Islet precursor cell (in vitro differentiated cells): Measurements from ENCODE around the gene PICALM.

Experiments used
- DNase-seq: peaks from one replicate; pipeline ENCODE4 v3.0.0-alpha.2; 2018

The PICALM gene

GRCh38 chr11:86043765-86044503 lies 24.9 kb downstream of the PICALM start:
- no peak for DNase-seq

GRCh38 chr11:86041975-86042378 lies 26.9 kb downstream of the PICALM start:
- DNase-seq, result peak; percentile 75

GRCh38 chr11:86040919-86041850 lies 27.7 kb downstream of the PICALM start:
- no peak for DNase-seq

GRCh38 chr11:86039094-86039493 lies 29.8 kb downstream of the PICALM start:
- DNase-seq, result no peak

- DNase-seq, result no peak
Measured at GRCh38 chr11:86037743-86038142, 31.1 kb downstream of the PICALM start.

GRCh38 chr11:86035920-86036319 lies 33.0 kb downstream of the PICALM start:
- no peak for DNase-seq

GRCh38 chr11:86035164-86035563 lies 33.7 kb downstream of the PICALM start:
- DNase-seq, result no peak

GRCh38 chr11:86034710-86035109 lies 34.2 kb downstream of the PICALM start:
- DNase-seq, result no peak

GRCh38 chr11:86021377-86021776 lies 47.5 kb downstream of the PICALM start:
- no peak for DNase-seq

GRCh38 chr11:86018249-86018648 lies 50.6 kb downstream of the PICALM start:
- no peak for DNase-seq

- no peak for DNase-seq
Measured at GRCh38 chr11:86016451-86016850, 52.4 kb downstream of the PICALM start.

GRCh38 chr11:86015699-86016098 lies 53.2 kb downstream of the PICALM start:
- DNase-seq, result no peak

- DNase-seq, result no peak
Measured at GRCh38 chr11:86014221-86014620, 54.7 kb downstream of the PICALM start.

- no peak for DNase-seq
Measured at GRCh38 chr11:86013713-86014112, 55.2 kb downstream of the PICALM start.

- DNase-seq, result no peak
Measured at GRCh38 chr11:86011175-86011574, 57.7 kb downstream of the PICALM start.

GRCh38 chr11:86003654-86004053 lies 65.2 kb downstream of the PICALM start:
- no peak for DNase-seq

- no peak for DNase-seq
Measured at GRCh38 chr11:86002431-86002830, 66.5 kb downstream of the PICALM start.

GRCh38 chr11:85991508-85991907 lies 77.4 kb downstream of the PICALM start:
- no peak for DNase-seq

- no peak for DNase-seq
Measured at GRCh38 chr11:85989746-85990145, 79.1 kb downstream of the PICALM start.

GRCh38 chr11:85988780-85989179 lies 80.1 kb downstream of the PICALM start:
- no peak for DNase-seq

GRCh38 chr11:85977751-85978160 lies 91.1 kb downstream of the PICALM start:
- DNase-seq, result no peak

- no peak for DNase-seq
Measured at GRCh38 chr11:85976525-85976924, 92.4 kb downstream of the PICALM start.

GRCh38 chr11:85974122-85974521 lies 94.8 kb downstream of the PICALM start:
- DNase-seq, result no peak

- no peak for DNase-seq
Measured at GRCh38 chr11:85970593-85970992, 98.3 kb downstream of the PICALM start.
